Esophagus squamous epithelium (tissue), 4 donors: ENCODE measurements around the gene NKAIN4.

Experiments used
- POLR2A ChIP-seq, 4 donors: fragments of 450-650 bp; IDR thresholded peaks; one replicate each; pipeline ENCODE4 v1.6.1; 2017; ENCODE audit warnings: antibody characterized with exemption in 4 of 4, mild to moderate bottlenecking in 4 of 4, moderate library complexity in 3 of 4
- TF ChIP-seq, protein P1 (sequence below), 6 experiments: fragments of 450-650 bp in 4 of 6; fragments of 200-600 bp in 2 of 6; sonication (generic) in 2 of 6; IDR thresholded peaks; one replicate each; pipeline ENCODE4 v1.5.1; 2016 to 2019; ENCODE audit warnings: antibody characterized with exemption in 6 of 6, mild to moderate bottlenecking in 4 of 6, moderate library complexity in 4 of 6

DNA sequence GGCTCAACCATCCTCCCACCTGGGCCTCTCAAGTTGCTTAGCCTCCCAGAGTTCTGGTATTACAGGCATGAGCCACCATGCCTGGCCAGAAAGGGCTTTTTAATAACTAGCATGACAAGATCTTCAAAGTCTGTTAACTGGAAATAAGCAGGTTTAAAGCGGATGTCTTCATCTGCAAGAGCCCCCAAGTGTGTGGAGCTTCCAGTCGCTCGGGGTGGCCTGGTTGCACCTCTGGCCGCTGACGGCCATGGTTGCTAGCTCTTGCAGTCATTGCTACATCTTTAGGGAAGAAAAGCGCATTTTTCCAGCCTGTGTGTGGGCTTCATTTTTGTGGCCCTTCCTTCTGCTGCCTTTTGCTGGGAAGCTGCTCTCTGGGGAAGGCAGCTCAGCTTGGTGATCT lies 26.1 kb upstream of the NKAIN4 start:
- TF ChIP-seq POLR2A (IDR thresholded peaks at IDR 0.05), result no peak
- TF ChIP-seq, protein P1, sequence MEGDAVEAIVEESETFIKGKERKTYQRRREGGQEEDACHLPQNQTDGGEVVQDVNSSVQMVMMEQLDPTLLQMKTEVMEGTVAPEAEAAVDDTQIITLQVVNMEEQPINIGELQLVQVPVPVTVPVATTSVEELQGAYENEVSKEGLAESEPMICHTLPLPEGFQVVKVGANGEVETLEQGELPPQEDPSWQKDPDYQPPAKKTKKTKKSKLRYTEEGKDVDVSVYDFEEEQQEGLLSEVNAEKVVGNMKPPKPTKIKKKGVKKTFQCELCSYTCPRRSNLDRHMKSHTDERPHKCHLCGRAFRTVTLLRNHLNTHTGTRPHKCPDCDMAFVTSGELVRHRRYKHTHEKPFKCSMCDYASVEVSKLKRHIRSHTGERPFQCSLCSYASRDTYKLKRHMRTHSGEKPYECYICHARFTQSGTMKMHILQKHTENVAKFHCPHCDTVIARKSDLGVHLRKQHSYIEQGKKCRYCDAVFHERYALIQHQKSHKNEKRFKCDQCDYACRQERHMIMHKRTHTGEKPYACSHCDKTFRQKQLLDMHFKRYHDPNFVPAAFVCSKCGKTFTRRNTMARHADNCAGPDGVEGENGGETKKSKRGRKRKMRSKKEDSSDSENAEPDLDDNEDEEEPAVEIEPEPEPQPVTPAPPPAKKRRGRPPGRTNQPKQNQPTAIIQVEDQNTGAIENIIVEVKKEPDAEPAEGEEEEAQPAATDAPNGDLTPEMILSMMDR (IDR thresholded peaks at IDR 0.05), result no peak
